Measurements from ENCODE around the gene LHX1. TPM values are rescaled to one million over a fixed set of nuclear protein-coding genes. Genes with fewer than 3 reads are reported as not detected.

Gene LHX1
- total and polyA plus RNA-seq, 9 of the 15 experiments (the other 6 are each of a cell fraction or from before 2014, with no cell fraction given): 0.05 to 0.64 (median 0.07) TPM; not detected in 6

DNA sequence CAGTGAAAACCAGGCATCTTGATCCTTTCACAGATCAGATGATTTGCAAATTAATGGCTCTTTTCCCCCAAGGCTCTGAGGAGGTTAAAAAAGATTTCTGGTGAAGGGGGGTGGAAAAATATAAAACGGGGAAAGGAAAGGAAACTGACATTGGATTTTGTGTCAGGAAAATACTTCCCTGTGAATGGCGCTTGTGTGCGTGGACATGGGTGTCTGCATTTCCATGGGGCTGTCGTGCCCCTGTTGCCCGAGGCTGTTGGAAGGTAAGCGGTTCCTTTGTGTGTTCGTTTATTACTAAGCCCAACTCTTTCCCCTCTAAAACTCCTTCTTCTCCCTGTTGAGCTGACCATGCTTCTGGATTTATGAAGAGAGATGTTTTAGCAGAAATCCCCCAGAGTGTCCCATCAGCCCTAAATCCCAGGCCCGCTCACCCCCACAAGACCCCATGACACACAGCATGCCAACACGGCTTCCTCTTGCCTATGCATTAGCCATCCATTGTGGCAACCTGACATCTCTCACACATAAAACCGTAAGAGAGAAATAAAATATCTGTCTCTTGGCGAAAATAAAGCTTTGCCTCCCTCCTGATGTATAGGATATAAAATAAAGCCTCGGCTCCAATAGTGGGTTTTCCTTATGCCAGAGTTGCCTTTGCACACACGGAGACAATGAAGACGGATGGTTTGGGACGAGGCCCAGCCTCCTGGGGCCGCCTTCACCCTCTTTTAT lies 7.3 kb upstream of the LHX1 start:
- Histone ChIP-seq H3K27me3 (ENCODE audit: control insufficient read depth in 2 of 2, insufficient read depth in 2 of 2, low read length in 2 of 2) (peaks cover 44 to 51% of the 10 kb centered on the region in 2 experiments; a peak in 4 of 5 replicates), H3K4me3 (no peak overlapping the region), H4K20me1 (replicated peaks; ENCODE audit: control insufficient read depth, insufficient read depth, low read length) (peaks cover 21% of the 10 kb centered on the region), H3K9me3 (replicated peaks; ENCODE audit: control insufficient read depth, insufficient read depth, low read depth, low read length) (no peaks in the 10 kb centered on the region), H3K27ac (ENCODE audit: extremely low read depth, low read depth, low read length) (no peak overlapping the region), H3K36me3 (ENCODE audit: control insufficient read depth, insufficient read depth, low read length) (no peaks in the 10 kb centered on the region), H2AFZ (ENCODE audit: low read depth, low read length) (no peak overlapping the region), H3K4me2 (ENCODE audit: insufficient read depth, low read length) (no peak overlapping the region), H3K4me1 (replicated peaks in 1 of 2; ENCODE audit: control insufficient read depth in 2 of 2, insufficient read depth in 2 of 2, low read length in 2 of 2) (peaks cover 14 to 32% of the 10 kb centered on the region in 2 experiments), H3K79me2 (ENCODE audit: control insufficient read depth, insufficient read depth, low read length) (no peaks in the 10 kb centered on the region), H3K9me1 (ENCODE audit: control insufficient read depth, insufficient read depth, low read length) (no peaks in the 10 kb centered on the region), H3K9ac (ENCODE audit: insufficient read depth in 1 of 2, low read depth in 2 of 2, low read length in 2 of 2) (no peak overlapping the region)
- TF ChIP-seq ZNF124 (CRISPR knock-in tag; IDR thresholded peaks at IDR 0.05) (no peak), THRAP3 (IDR thresholded peaks at IDR 0.05; ENCODE audit: borderline replicate concordance) (no peak), KLF16 (IDR thresholded peaks at IDR 0.05) (no peak), TFAM (CRISPR knock-in tag; conservative IDR thresholded peaks at IDR 0.05) (no peak)
- ATAC-seq: no peak
- WGBS (ENCODE audit: insufficient coverage, low coverage, missing lambda C conversion rate): 24% methylated on average over 15 of the region's 16 CpGs
- no peak for FAIRE-seq
- ChIA-PET CTCF (ENCODE audit: low intra/inter-chr PET ratio) (no interaction called here), POLR2A (interaction anchor here (0.9 kb wide), 1 partner anchor 9 kb away, joined by 6 read pairs; no protein-coding TSS in a partner anchor)
- intact Hi-C loops (cut with micrococcal nuclease) (no loop called here), in situ Hi-C loops (cut with MboI) (no loop called here)
- no TSS peak for BruUV-seq (replicated peaks)
- no peak for DNase-seq (ENCODE audit: extremely low read depth in 1 of 4, low spot score in 3 of 4)

DNA sequence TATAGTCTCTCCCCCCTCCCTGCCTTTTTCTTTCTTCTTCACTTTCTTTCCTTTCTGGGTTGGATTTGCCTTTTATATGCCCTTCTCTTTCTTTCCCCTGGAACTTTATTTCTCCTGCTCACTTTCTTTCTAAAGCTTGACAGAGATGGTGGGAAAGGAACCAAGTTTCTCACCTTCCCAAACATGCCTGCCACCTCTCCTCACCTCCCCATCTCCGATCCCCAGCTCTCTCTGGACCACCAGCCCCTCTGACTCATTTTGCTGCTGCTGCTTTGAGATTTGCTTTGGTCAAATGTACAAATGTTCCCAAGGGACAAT lies 6.7 kb upstream of the LHX1 start:
- H3K4me1 ChIP-seq (replicated peaks in 1 of 2; ENCODE audit: control insufficient read depth in 2 of 2, insufficient read depth in 2 of 2, low read length in 2 of 2): peaks cover 14 to 37% of the 10 kb centered on the region in 2 experiments
- CTCF ChIA-PET (ENCODE audit: low intra/inter-chr PET ratio): no interaction called here
- no peak overlapping the region for H3K27ac ChIP-seq (ENCODE audit: extremely low read depth, low read depth, low read length)
- H3K9me3 ChIP-seq (replicated peaks; ENCODE audit: control insufficient read depth, insufficient read depth, low read depth, low read length): no peaks in the 10 kb centered on the region
- intact Hi-C loops (cut with micrococcal nuclease): no loop called here
- in situ Hi-C loops (cut with MboI): no loop called here
- no peak for DNase-seq (ENCODE audit: extremely low read depth in 1 of 4, low spot score in 3 of 4)
- POLR2A ChIA-PET: interaction anchor here (0.9 kb wide), 1 partner anchor 9 kb away, joined by 6 read pairs; no protein-coding TSS in a partner anchor
- no peak for FAIRE-seq
- BruUV-seq (replicated peaks): no TSS peak
- TF ChIP-seq IFI16 (CRISPR knock-in tag; IDR thresholded peaks at IDR 0.05): no peak
- no peak for TF ChIP-seq NUFIP1 (IDR thresholded peaks at IDR 0.05; ENCODE audit: partially characterized antibody)
- no peak for TF ChIP-seq RUNX1 (IDR thresholded peaks at IDR 0.05; ENCODE audit: low read depth)
- TF ChIP-seq ZNF785 (CRISPR knock-in tag; IDR thresholded peaks at IDR 0.05): no peak
- TF ChIP-seq, protein P1, sequence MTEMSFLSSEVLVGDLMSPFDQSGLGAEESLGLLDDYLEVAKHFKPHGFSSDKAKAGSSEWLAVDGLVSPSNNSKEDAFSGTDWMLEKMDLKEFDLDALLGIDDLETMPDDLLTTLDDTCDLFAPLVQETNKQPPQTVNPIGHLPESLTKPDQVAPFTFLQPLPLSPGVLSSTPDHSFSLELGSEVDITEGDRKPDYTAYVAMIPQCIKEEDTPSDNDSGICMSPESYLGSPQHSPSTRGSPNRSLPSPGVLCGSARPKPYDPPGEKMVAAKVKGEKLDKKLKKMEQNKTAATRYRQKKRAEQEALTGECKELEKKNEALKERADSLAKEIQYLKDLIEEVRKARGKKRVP (CRISPR knock-in tag; IDR thresholded peaks at IDR 0.05): no peak
- no peak for ATAC-seq
- H3K9me1 ChIP-seq (ENCODE audit: control insufficient read depth, insufficient read depth, low read length): no peaks in the 10 kb centered on the region
- no peaks in the 10 kb centered on the region for H3K79me2 ChIP-seq (ENCODE audit: control insufficient read depth, insufficient read depth, low read length)
- H2AFZ ChIP-seq (ENCODE audit: low read depth, low read length): no peak overlapping the region
- peaks cover 49 to 56% of the 10 kb centered on the region in 2 experiments for H3K27me3 ChIP-seq (ENCODE audit: control insufficient read depth in 2 of 2, insufficient read depth in 2 of 2, low read length in 2 of 2)
- 60% methylated on average over 1 of the region's 1 CpG for WGBS (ENCODE audit: insufficient coverage, low coverage, missing lambda C conversion rate)
- no peak overlapping the region for H3K4me2 ChIP-seq (ENCODE audit: insufficient read depth, low read length)
- no peaks in the 10 kb centered on the region for H3K36me3 ChIP-seq (ENCODE audit: control insufficient read depth, insufficient read depth, low read length)
- peaks cover 26% of the 10 kb centered on the region for H4K20me1 ChIP-seq (replicated peaks; ENCODE audit: control insufficient read depth, insufficient read depth, low read length)
- H3K4me3 ChIP-seq: no peak overlapping the region
- no peak overlapping the region for H3K9ac ChIP-seq (ENCODE audit: insufficient read depth in 1 of 2, low read depth in 2 of 2, low read length in 2 of 2)
